Peyer's patch (tissue), 4 donors: ENCODE measurements around the gene CDC25B. TPM values are rescaled to one million over a fixed set of nuclear protein-coding genes. Genes with fewer than 3 reads are reported as not detected.

Experiments used
- DNase-seq, 3 donors: peaks; one replicate each; pipeline ENCODE4 v3.0.0-alpha.2; 2017 to 2019
- H3K27ac ChIP-seq, 4 donors: fragments of 200-600 bp; sonication (generic); one replicate each; pipeline ENCODE4 v1.5.1; 2016 to 2019
- H3K27me3 ChIP-seq, 2 donors: fragments of 200-600 bp; sonication (generic); one replicate each; pipeline ENCODE4 v1.5.1; 2019
- H3K36me3 ChIP-seq, 3 donors: fragments of 200-600 bp; sonication (generic); one replicate each; pipeline ENCODE4 v1.5.1; 2016 to 2019
- H3K4me1 ChIP-seq, 4 donors: fragments of 200-600 bp; sonication (generic); one replicate each; pipeline ENCODE4 v1.5.1; 2016 to 2019
- H3K4me3 ChIP-seq, 4 donors: fragments of 200-600 bp; sonication (generic); 1 replicate in 3 of 4; 2 replicates in 1 of 4; pipeline ENCODE4 v1.5.1; 2016 to 2019; ENCODE audit warnings: mild to moderate bottlenecking in 1 of 4
- H3K9me3 ChIP-seq, 4 donors: fragments of 200-600 bp; sonication (generic); one replicate each; pipeline ENCODE4 v1.5.1; 2016 to 2019; ENCODE audit warnings: mild to moderate bottlenecking in 1 of 4
- POLR2A ChIP-seq, 2 donors: fragments of 450-650 bp; IDR thresholded peaks; one replicate each; pipeline ENCODE4 v1.5.1; 2017; ENCODE audit warnings: antibody characterized with exemption in 2 of 2, mild to moderate bottlenecking in 2 of 2, moderate library complexity in 2 of 2
- total RNA-seq, 4 donors: library from RNA; depleted of rRNA; stranded (reverse); fragments of >200 nt; gene quantifications; one replicate each; pipeline ENCODE4 v1.1.0, GENCODE V29; 2016
- TF ChIP-seq, protein P1 (sequence below), 6 experiments: fragments of 450-650 bp in 4 of 6; fragments of 200-600 bp in 2 of 6; sonication (generic) in 1 of 6; IDR thresholded peaks; one replicate each; pipeline ENCODE4 v1.5.1; 2017 to 2019; ENCODE audit warnings: antibody characterized with exemption in 6 of 6, mild to moderate bottlenecking in 3 of 6, moderate library complexity in 1 of 6

Gene CDC25B
- total RNA-seq, 4 donors from 2014 or later, result 14.2 to 202 (median 34.1) TPM

DNA sequence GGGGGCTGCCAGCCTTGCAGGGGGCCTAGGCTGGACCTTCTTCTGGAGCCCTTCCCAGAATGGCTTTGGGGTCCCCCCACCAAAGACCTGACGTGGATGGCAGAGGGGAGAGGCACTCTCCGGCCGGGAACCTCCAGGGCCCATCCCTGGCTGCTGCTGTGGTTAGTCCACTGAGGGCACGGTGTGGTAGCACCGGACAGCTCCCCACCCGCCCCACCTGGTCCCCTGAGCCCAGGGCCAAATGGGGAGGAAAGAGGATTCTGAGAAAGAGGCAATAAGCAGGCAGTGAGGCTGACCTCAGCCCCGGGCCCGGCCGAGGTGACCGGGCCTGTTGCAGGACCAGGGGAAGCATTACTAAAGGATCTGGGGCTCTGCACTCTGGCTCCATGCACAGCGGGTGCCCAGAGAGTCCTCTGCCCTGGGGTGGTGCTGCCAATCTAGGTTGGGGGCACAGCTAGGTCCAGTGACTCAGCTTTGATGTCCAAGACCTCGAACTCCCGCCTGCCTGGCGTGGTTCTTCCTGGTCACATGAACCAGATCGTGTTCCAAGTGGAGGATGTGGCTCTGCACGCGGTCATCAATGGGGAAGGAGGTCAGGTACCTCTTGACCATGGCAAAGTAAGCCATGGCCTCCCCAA, 11.8 kb upstream of the CDC25B start:
- Histone ChIP-seq H3K27ac (no peak overlapping the region), H3K4me3 (peak overlapping the region in 1 of 4 donors; percentile 79), H3K4me1 (peaks cover 3 to 66% (median 14%) of the 10 kb centered on the region in 4 donors), H3K9me3 (no peaks in the 10 kb centered on the region), H3K36me3 (peaks cover 0 to 11% (median 0%) of the 10 kb centered on the region in 3 donors), H3K27me3 (no peaks in the 10 kb centered on the region)
- DNase-seq, result no peak
- TF ChIP-seq, protein P1, sequence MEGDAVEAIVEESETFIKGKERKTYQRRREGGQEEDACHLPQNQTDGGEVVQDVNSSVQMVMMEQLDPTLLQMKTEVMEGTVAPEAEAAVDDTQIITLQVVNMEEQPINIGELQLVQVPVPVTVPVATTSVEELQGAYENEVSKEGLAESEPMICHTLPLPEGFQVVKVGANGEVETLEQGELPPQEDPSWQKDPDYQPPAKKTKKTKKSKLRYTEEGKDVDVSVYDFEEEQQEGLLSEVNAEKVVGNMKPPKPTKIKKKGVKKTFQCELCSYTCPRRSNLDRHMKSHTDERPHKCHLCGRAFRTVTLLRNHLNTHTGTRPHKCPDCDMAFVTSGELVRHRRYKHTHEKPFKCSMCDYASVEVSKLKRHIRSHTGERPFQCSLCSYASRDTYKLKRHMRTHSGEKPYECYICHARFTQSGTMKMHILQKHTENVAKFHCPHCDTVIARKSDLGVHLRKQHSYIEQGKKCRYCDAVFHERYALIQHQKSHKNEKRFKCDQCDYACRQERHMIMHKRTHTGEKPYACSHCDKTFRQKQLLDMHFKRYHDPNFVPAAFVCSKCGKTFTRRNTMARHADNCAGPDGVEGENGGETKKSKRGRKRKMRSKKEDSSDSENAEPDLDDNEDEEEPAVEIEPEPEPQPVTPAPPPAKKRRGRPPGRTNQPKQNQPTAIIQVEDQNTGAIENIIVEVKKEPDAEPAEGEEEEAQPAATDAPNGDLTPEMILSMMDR (IDR thresholded peaks at IDR 0.05), result no peak
- no peak for TF ChIP-seq POLR2A (IDR thresholded peaks at IDR 0.05)

DNA sequence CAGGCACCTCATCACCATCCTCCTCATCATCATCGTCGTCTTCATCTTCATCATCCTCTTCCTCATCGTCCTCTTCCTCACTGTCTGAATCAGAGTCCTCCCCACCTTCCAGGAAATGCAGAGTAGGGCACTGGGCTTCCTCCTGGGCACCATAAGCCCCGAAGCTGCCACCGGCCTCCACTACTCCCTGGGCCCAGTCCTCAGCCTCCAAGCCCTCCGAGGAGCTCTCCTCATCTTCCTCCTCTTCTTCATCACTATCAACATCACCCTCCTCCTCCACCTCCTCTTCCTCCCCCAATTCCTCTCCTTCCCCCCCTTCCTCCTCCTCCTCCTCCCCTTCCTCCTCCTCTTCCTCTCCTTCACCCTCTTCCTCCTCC, 11.3 kb upstream of the CDC25B start:
- H3K4me3 ChIP-seq, result peak overlapping the region in 2 of 4 donors; percentile 77 to 79

DNA sequence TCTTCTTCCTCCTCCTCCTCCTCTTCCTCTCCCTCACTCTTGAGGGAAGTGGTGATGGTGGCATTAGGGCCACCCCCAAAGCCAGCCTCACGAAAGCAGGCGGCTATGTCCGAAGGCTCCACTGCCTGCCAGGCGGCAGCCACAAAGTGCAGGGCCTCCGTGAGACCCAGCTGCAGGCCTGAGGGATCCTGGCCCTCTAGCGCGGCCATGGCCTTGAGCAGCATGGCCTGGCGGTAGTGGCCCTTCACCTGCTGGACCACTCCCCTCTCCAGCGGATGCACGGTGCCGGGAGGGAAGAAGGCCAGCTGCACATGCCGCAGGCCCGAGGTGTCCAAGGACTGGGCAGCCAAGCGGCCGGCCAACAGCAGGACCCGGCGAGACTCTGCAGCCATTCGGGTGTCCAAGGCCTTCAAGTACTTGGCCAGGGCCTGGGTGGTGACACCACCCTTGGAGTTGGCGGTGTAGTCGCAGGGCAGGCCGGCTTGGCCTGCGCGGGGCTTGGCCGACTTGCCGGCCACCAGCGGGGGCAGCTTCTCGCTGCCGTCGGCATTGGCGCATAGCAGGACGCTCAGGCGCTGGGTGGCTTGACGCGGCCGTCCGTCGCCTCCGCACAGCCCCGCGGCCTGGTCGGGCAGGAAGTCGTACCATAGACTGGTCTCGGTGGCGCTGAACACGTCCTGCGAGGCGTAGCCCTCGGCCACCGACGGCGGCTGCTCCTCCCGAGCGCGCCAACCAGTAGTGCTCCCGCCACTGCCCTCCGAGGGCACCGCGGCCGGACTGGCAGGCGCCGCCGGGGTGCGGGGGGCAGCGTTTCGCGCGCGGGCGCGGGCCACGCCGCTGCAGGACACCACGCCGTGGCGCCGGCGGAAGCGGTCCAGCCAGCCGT, 10.6 kb upstream of the CDC25B start:
- Histone ChIP-seq H3K27me3 (no peaks in the 10 kb centered on the region), H3K27ac (peak overlapping the region; percentile 70 to 87 (median 80)), H3K9me3 (no peaks in the 10 kb centered on the region), H3K4me1 (peaks cover 3 to 66% (median 14%) of the 10 kb centered on the region in 4 donors), H3K4me3 (peak overlapping the region; percentile 44 to 79 (median 62)), H3K36me3 (peaks cover 0 to 11% (median 0%) of the 10 kb centered on the region in 3 donors)
- no peak for DNase-seq
- TF ChIP-seq, protein P1 (IDR thresholded peaks at IDR 0.05), result no peak
- TF ChIP-seq POLR2A (IDR thresholded peaks at IDR 0.05), result no peak

More for the DNA sequence above, 11.3 kb upstream of the CDC25B start:
- H3K27ac ChIP-seq, result no peak overlapping the region
- no peak for DNase-seq
- TF ChIP-seq POLR2A (IDR thresholded peaks at IDR 0.05), result no peak
- TF ChIP-seq, protein P1 (IDR thresholded peaks at IDR 0.05), result no peak
- H3K36me3 ChIP-seq, result peaks cover 0 to 11% (median 0%) of the 10 kb centered on the region in 3 donors
- no peaks in the 10 kb centered on the region for H3K9me3 ChIP-seq
- H3K27me3 ChIP-seq, result no peaks in the 10 kb centered on the region
- peaks cover 3 to 66% (median 14%) of the 10 kb centered on the region in 4 donors for H3K4me1 ChIP-seq

DNA sequence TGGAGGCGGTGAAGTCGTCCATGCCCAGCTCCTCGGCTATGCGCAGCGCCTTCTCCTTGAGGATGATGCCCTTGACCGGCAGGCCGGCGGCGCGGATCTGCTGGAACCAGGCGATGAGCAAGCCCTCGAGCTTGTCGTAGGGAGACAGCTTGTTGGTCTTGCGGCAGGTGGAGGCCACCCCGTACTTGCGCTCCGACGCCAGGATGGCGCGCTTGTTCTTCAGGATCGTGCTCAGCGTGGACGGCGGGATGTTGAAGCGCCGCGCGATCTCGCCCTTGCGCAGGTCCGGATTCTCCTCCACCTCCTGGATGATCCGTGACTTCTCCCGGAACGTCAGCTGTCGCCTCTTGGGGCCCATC, 10.0 kb upstream of the CDC25B start:
- Histone ChIP-seq H3K36me3 (peaks cover 0 to 11% (median 0%) of the 10 kb centered on the region in 3 donors), H3K9me3 (no peaks in the 10 kb centered on the region), H3K4me3 (peak overlapping the region; percentile 44 to 79 (median 62)), H3K27me3 (no peaks in the 10 kb centered on the region), H3K27ac (peak overlapping the region; percentile 70 to 87 (median 80)), H3K4me1 (peaks cover under 1 to 61% (median 12%) of the 10 kb centered on the region in 4 donors)
- TF ChIP-seq, protein P1 (IDR thresholded peaks at IDR 0.05), result peak in 1 of 6 experiments; percentile 2
- no peak for TF ChIP-seq POLR2A (IDR thresholded peaks at IDR 0.05)
- DNase-seq, result peak; percentile 40 to 76 (median 69)

DNA sequence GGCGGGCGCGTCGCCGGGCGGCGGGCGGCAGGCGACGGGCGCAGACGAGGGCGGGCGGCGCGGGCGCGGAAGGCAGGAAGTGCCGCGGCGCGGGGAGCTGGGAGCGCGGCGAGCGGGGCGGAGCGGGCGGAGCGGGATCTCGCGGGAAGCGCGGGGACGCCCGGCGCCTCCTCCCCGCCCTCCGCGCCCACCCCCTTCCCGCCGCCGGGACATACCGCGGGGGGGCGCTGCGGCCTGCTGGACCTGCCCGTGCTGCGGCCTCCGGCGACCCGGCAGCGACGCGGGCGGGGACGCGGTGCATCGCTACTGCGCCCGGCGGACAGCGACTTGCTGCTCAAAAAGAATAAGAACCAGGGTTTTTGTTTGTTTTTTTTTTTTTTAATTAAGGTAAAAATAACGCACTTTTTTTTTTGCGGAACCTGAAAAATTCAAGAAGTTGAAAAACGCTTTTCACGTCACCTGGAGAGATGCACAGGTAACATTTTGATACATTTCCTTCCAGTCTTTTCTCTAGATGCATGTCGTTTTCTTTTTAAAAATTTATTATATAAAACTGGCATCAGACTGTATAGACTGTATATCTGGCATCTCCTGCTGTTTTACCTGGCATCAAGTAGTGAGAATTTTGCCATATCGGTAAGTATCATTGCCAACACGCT, 9.3 kb upstream of the CDC25B start, which contains the start of gene CENPB:
TSS of gene CENPB (minus strand) at position 76 of the 659 bp plus-strand sequence. CDS start 257 bp downstream, outside the sequence.
- DNase-seq, result peak; percentile 89 to 96 (median 95)
- Histone ChIP-seq H3K4me1 (peaks cover 0 to 56% (median 10%) of the 10 kb centered on the region in 4 donors), H3K27ac (peak within 1 kb of the TSS; percentile 70 to 87 (median 80)), H3K4me3 (peak within 1 kb of the TSS; percentile 44 to 79 (median 62)), H3K36me3 (peaks cover 0 to 11% (median 0%) of the 10 kb centered on the region in 3 donors), H3K9me3 (no peaks in the 10 kb centered on the region), H3K27me3 (no peaks in the 10 kb centered on the region)
- TF ChIP-seq, protein P1 (IDR thresholded peaks at IDR 0.05), result peak; percentile 71 to 93 (median 86)
- TF ChIP-seq POLR2A (IDR thresholded peaks at IDR 0.05), result no peak
